G401 (cell line): ENCODE results near the gene TFF2. TPM values are rescaled to one million over a fixed set of nuclear protein-coding genes. Genes with fewer than 3 reads are reported as not detected.

ENCODE experiments used
- DNase-seq: peaks from one replicate; pipeline ENCODE4 v3.0.0-alpha.2; 2015; ENCODE audit warnings: low spot score
- in situ Hi-C: cut with HindIII; loops from 2 replicates; pipeline ENCODE4 v1.10.0; 2016; ENCODE audit warnings: low sequenced_read_pairs, mixed read lengths
- total RNA-seq: library from RNA; depleted of rRNA; stranded (reverse); fragments of >200 nt; shearing (Covaris generic); gene quantifications from 2 replicates; pipeline ENCODE4 v1.2.3, GENCODE V29; 2014

Gene TFF2
- total RNA-seq, 1 experiment from 2014 or later, result not detected

DNA sequence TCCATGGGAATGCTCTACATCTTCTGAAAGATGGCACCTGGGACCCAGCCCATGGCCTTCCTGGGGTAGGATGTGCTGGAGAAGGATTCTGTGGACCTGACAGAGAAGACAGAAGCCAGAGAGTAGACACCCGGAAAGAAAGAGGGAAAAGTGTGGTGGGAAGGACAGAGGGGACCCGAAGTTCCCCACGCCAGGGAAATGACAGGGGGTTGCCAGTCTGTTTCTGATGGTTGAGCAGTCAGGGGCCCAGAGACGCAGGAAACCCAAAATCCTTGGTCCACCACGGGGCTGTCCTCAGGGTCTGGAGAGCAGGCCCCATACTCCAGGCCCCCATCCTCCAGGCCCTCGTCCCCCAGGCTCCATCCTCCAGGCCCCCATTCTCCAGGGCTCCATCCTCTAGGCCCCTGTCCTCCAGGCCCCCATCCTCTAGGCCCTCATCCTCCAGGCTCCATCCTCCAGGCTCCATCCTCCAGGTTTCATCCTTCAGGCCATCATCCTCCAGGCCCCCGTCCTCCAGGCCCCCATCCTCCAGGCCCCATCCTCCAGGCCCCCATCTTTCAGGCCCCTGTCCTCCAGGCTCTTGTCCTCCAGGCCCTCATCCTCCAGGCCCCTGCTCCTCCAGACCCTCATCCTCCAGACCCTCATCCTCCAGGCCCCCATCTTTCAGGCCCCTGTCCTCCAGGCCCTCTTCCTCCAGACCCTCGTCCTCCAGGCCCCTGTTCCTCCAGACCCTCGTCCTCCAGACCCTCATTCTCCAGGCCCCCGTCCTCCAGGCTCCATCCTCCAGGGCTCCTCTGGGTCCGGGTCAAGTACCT, 1.0 kb upstream of the TFF2 start:
- in situ Hi-C loops, result no loop called here
- DNase-seq, result no peak

DNA sequence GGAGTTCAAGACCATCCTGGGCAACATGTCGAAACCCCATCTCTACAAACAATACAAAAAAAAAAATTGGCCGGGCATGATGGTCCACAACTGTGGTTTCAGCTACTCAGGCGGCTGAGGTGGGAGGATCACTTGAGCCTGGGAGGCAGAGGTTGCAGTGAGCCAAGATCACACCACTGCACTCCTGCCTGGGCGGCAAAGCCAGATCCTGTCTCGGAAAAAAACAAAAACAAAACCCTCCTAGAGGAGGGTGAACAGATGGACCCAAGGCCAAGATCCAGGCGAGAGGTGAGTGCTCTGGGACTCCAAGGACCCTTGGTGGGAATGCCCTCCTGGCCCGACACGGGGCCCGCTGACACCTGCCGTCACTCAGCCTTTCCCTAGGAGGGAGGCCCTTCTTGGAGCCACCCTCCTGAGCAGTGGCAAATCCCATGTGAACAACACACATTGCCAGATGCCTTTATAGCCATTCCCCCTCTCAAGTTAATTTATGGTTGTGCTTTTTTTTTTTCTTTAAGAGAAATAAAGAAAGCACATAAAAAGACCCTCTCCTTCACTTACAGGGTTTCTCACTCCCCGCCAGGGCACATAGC, 380 bp downstream of the TFF2 start:
- DNase-seq, result no peak
- in situ Hi-C loops, result no loop called here

DNA sequence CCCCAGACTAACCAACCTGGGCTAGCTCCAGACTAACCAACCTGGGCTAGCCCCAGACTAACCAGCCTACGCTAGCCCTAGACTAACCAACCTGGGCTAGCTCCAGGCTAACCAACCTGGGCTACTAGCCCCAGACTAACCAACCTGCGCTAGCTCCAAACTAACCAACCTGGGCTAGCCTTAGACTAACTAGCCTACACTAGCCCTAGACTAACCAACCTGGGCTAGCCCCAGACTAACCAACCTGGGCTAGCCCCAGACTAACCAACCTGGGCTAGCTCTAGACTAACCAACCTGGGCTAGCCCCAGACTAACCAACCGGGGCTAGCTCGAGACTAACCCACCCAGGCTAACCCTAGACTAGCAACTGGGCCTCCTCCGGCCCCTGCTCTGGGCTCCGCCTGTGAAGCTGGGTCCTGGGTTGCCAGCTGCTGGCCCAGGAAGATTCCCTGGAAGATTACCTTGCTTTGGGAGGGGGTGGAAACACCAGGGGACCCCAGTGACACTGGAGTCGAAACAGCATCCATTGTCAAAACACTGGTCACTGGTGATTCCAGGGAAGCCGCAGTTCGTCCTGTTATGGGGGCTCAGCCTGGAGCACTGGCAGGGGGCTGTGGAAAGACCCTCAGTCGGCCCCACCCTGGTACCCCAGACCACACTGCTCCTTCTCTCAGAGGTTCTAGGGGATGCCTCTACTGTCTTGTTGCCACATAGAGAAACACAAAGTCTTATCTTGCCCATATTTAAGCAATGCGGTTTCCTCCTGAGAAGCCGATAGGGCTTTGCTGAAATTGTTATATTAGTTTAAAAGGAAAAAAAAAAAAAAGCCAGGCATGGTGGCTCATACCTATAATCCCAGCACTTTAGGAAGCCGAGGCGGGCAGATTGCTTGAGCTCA, 1.1 kb downstream of the TFF2 start:
- DNase-seq, result no peak
- in situ Hi-C loops, result loop anchor here (10.0 kb wide), 1 partner anchor 55 kb away; the partner anchor contains the start of gene UBASH3A

DNA sequence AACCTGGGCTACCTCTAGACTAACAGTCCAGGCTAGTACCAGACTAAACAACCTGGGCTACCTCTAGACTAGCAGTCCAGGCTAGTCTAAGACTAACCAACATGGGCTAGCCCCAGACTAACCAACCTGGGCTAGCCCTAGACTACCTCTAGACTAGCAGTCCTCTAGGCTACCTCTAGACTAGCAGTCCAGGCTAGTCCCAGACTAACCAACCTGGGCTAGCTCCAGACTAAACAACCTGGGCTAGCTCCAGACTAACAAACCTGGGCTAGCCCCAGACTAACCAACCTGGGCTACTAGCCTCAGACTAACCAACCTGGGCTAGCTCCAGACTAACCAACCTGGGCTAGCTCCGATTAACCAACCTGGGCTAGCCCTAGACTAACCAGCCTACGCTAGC, 2.0 kb downstream of the TFF2 start:
- in situ Hi-C loops, result loop anchor here (10.0 kb wide), 1 partner anchor 56 kb away; the partner anchor contains the start of gene UBASH3A
- no peak for DNase-seq

DNA sequence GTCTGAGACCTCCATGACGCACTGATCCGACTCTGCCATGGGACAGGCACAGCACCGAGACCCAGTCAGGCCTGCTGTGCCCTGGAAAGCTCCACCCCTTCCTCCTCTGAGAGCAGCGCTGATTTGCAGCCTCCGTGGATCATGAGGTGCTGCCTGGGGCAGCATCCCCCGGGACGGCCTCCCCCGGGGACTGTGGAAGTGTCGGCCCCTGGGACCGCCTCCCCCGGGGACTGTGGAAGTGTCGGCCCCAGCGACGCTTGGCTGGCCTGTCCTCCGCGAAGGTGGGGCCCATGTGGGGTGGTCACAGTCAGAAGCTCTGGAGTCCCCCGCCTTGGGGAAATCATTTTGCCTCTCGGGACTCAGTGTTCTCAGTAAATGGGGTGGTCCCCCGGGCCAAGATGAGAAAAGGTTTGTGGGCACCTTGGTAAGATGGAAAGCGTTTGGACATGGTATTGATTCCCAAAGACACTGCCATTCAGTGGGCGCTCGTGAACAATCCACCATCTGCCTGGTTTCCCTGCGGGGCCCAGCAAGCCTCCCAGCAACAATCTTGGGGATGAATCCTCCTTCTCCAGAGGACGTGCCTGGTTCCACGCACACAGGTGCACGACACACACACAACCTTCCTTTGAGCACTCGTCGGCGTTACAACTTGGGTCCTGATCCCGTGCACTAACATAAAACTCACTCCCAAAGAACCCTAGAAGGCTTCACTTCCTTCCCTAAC, 3.0 kb downstream of the TFF2 start:
- in situ Hi-C loops, result loop anchor here (10.0 kb wide), 1 partner anchor 57 kb away; the partner anchor contains the start of gene UBASH3A
- no peak for DNase-seq

DNA sequence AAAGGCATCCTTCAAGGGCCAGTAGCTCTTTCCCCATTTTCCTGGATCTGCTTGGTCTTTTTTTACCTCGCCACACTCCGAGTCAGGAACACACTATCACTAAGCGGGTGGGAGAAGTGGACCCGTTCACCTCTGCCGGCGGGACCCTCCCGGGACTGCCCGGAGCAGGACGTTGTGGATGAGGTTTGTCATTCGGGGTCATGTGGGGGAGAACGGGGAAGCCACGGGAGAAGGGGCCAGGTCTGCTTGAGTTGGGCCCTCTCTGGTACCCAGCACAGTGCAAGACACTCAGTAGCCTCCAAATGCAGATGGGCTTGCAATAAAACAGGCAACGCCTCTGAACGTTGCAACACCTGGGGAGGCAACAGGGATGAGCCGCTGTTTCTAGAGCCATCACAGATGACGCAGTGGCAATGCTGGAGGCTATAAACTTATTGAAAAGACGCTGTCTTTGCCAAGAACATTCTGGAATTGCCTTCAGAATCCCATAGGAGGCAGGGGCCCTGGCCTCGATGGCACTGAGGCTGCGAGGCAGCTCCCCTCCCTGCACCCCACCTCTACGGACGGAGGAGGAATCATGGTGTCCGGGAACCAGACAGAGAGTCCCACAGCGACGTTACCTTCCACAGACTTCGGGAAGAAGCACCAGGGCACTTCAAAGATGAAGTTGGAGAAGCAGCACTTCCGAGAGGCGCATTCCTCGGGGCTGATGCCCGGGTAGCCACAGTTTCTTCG, 3.8 kb downstream of the TFF2 start:
- no peak for DNase-seq
- in situ Hi-C loops, result loop anchor here (10.0 kb wide), 1 partner anchor 58 kb away; the partner anchor contains the start of gene UBASH3A

DNA sequence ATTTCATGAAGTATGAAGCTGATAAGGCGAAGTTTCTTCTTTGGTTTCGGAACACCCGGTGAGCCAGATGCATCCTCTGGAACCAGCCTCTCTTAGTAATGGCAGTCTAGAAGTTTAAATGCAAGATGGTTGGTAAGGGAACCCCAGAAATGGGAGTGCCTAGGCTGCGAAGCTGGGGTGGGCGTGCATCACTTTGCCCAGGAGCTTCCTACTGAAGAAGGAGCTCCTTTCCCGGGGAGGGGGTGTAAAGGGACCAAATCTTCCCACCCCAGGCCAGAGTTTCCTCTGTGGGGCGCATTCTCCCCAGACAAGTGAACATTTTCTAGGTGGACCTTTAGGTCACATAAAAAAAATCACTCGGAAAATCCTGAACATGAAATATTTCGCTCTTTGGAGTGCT, 4.4 kb downstream of the TFF2 start:
- DNase-seq, result no peak
- in situ Hi-C loops, result loop anchor here (10.0 kb wide), 1 partner anchor 58 kb away; the partner anchor contains the start of gene UBASH3A

DNA sequence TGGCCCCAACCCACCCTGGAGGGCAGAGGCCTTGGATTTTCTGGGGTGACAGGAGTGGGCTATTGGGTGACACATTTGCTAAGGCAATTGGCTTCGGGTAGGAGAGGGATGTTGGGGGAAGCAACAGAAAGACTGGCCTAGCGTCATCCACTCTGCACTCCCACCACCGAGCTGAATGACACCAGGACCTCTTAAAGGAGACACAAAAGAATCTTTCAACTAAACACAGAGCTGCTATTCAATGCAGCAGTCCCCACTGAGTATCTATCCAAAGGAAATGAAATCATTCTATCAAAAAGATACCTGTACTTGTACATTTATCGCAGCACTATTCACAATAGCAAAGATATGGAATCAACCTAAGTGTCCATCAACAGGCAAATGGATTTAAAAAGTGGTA, 6.2 kb downstream of the TFF2 start:
- in situ Hi-C loops, result loop anchor here (10.0 kb wide), 1 partner anchor 60 kb away; the partner anchor contains the start of gene UBASH3A
- DNase-seq, result no peak

DNA sequence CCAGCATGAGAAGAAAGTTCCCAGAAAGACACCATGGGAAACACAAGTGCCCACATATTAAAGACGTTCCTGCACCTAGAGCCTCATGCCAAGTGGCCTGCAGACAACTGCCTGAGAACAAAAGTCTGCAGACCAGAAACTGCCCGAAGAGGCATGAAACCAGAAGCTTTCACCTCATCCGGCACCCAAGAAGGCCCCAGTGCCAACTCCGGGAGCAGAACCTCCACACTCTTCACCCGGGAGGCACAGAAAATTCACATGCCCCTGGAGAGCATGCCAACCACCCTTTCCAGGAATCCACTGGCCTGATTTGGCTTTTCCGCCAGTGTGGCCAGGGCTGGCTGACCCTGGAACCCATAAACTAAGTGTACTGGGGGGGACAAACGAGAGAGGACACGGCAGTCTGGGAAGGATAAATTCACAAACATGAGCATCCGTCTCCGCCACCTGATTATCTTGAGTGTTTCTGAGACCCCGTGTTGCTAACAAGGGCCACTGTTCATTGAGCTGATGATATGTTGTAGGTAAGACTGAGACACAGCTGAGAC, 6.8 kb downstream of the TFF2 start:
- in situ Hi-C loops, result loop anchor here (10.0 kb wide), 1 partner anchor 61 kb away; the partner anchor contains the start of gene UBASH3A

DNA sequence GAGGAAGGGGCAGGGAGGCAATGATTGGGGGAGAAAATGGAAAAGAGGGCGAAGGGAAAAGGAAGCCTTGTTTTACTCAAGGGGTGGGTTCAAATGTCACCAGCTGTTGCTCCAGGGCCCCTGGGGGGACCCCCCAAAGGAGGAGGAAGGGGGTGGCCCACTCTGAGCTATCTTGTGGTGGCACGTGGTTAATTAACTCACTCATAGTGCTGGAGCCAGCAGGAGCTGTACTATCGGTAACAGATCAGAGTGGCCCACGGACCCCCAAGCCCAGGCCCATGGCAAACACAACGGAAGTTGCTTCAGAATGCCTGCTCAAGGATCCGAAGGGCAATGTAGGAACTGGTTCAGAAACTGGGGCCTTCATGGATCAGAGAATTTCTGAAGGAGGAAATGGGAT, 7.2 kb downstream of the TFF2 start:
- in situ Hi-C loops, result loop anchor here (10.0 kb wide), 1 partner anchor 61 kb away; the partner anchor contains the start of gene UBASH3A
- DNase-seq, result no peak

More for the DNA sequence above, 6.8 kb downstream of the TFF2 start:
- DNase-seq, result no peak

DNA sequence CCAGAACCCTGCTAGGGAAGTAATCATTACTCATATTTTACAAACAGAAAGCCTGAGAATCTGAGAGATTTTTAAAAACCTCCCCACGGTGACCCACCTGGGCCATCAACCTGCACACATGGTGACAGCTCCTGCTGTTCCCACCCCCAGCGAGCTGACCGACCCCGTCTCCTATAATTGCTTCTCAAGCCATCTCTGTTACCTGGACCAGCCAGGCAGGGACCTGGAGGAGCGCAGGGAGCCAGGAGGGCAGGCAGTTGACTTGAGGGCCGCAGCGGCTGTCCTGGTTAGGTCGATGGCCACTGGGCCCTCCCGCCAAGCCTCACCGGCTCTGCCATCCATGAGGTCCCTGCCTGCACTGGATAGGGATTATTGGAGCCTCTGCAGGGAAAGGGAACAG, 7.7 kb downstream of the TFF2 start:
- DNase-seq, result no peak
- in situ Hi-C loops, result loop anchor here (10.0 kb wide), 1 partner anchor 62 kb away; the partner anchor contains the start of gene UBASH3A

DNA sequence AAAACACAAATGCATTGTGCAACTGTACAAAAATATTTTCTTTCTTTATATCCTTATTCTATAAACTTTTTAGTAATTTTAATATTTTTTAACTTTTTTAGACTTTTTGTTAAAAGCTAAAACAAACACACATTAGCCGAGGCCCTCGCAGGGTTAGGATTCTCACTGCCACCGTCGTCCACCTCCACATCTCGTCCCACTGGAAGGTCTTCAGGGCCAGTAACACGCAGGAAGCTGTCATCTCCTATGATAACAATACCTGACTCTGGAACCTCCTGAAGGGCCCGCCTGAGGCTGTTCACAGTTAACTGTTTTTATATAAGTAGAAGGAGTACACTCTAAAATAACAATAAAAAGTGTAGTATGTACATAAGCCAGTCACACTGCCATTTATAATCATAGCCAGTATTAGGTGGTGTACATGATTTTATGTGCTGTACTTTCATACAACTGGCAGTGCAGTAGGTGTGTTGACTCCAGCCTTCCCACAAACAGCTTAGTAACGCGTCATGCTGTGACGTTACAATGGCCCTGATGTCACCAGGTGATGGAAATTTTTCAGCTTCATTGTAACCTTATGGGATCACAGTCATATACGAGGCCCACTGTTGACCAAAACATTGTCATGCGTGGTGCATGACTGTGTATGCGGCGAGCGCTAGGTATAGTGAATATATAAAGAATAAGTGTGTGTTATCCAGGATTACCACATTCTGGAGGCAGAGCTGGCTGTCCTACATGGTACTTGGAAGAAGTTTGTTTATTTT, 8.8 kb downstream of the TFF2 start:
- DNase-seq, result no peak
- in situ Hi-C loops, result loop anchor here (10.0 kb wide), 1 partner anchor 63 kb away; the partner anchor contains the start of gene UBASH3A

DNA sequence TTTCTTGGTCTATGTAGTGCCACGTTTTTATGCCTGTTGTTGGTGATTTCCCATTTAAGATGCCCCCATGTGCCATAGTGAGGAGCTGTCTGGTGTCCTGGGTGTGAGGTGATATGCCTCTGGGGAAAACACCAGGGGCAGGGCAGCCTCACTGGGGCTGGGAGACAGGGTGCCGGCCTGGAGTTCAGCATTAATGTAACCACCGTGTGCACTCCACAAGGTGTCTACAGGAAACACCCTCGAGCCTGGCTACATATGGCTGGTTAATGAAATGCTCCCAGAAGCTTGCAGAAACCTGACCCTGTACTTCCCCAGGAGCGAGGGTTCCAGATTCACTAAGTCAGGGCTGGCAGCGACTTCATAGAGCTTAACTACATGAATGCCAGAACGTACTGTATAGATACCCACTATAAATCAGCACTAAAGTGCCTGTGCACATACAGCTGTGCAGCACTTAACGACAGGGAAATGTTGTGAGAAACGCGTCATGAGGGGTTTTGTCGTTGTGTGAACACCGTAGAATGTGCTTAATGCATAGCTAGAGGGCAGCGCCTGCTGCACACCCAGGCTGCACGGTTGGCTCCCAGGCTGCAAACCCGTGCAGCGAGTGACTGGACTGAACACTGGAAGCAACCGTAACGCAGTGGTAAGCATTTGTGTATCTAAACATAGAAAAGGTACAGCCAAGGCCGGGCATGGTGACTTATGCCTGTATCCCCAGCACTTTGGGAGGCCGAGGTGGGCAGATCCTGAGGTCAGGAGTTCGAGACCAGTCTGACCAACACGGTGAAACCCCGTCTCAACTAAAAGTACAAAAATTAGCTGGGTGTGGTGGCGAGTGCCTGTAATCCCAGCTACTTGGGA, 10.4 kb downstream of the TFF2 start:
- in situ Hi-C loops, result loop anchor here (10.0 kb wide), 1 partner anchor 64 kb away; the partner anchor contains the start of gene UBASH3A
- DNase-seq, result no peak

DNA sequence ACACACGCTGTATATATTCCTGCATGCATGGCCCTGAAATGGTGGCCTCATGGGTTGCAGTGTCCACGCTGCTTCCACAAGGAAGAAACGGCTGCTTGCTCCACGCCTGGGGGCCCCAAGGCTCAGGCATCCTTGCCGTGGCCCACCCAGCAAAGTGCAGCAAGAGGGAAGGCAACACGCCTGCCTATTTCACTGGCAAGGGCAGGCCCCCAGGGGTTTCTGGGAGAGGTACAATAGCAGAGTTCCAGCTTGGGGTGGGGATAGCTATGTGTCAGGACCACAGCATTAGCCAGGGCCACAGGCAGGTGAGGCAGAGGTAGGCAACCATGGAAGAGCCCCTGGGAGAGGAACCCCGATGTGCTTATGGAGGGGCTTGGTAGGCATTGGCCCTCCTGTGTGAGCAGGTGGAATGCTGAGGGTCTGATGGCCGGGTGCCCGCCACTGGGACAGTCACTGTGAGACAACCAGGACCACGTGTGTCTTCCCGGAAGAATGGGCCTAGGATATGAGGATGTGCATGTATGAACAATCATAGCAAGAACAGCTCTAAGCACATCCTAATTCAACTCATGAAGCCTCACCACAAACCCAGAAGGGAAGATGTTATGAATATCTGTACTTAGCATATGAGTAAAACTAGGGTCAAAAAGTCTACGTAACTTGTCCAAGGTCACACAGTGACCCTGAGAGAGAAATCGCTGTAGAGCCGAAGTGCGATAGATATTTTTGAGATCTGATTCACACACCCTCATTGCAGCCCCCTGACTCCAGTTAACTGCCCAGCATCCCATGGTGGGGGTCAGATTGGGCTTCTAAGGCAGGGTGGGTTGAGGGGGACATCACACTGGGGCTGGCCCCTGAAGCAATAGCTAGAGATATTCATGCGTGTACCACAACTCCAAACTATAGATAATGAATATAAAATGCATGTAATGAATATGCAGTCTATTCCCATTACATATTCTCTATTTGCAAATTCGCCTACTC, 11.8 kb downstream of the TFF2 start:
- in situ Hi-C loops, result no loop called here
- DNase-seq, result no peak
